Stimulated activated CD4-positive, alpha-beta T cell treated with anti-CD3 and anti-CD28 coated beads, Interleukin-4, amount 100 ng/mL, for 1 hour (primary cell): ENCODE measurements around the gene ZBTB12.
"Not testable (repeated sequence)": the region's sequence is repeated elsewhere in the genome, so short reads cannot be mapped to it uniquely, and the experiment has no call there.

Experiments used
- DNase-seq: peaks from one replicate; pipeline ENCODE4 v3.0.0-alpha.2; 2020

Gene ZBTB12

GRCh38 chr6:31901953-31902643 is at the start of gene ZBTB12:
Gene ZBTB12, minus strand, starts transcription at chr6:31902086. Its CDS starts 781 bp downstream, at chr6:31901305.
- peak; percentile 85 for DNase-seq

GRCh38 chr6:31949926-31950548 is 48.2 kb upstream of the ZBTB12 start:
- no peak for DNase-seq

GRCh38 chr6:31948753-31949413 is 47.0 kb upstream of the ZBTB12 start:
- no peak for DNase-seq

- DNase-seq: no peak
Measured at GRCh38 chr6:31948306-31948705, 46.4 kb upstream of the ZBTB12 start.

- no peak for DNase-seq
Measured at GRCh38 chr6:31947864-31948263, 46.0 kb upstream of the ZBTB12 start.

- DNase-seq: no peak
Measured at GRCh38 chr6:31947070-31947675, 45.3 kb upstream of the ZBTB12 start.

GRCh38 chr6:31946370-31946885 is 44.5 kb upstream of the ZBTB12 start:
- DNase-seq: no peak

- DNase-seq: no peak
Measured at GRCh38 chr6:31945507-31946369, 43.9 kb upstream of the ZBTB12 start, which contains the start of gene CFB. Gene CFB, plus strand, starts transcription at chr6:31946095. Its CDS starts 127 bp downstream, at chr6:31946222.

- DNase-seq: no peak
Measured at GRCh38 chr6:31945154-31945506, 43.2 kb upstream of the ZBTB12 start.

GRCh38 chr6:31943742-31944141 is 41.9 kb upstream of the ZBTB12 start:
- DNase-seq: no peak

GRCh38 chr6:31940256-31940664 is 38.4 kb upstream of the ZBTB12 start:
- DNase-seq: no peak

- no peak for DNase-seq
Measured at GRCh38 chr6:31935823-31936222, 33.9 kb upstream of the ZBTB12 start.

- no peak for DNase-seq
Measured at GRCh38 chr6:31935021-31935420, 33.1 kb upstream of the ZBTB12 start.

GRCh38 chr6:31933537-31933936 is 31.7 kb upstream of the ZBTB12 start:
- no peak for DNase-seq

- DNase-seq: not testable (repeated sequence)
Measured at GRCh38 chr6:31932137-31932536, 30.3 kb upstream of the ZBTB12 start.

GRCh38 chr6:31930962-31931361 is 29.1 kb upstream of the ZBTB12 start:
- no peak for DNase-seq

GRCh38 chr6:31928672-31928939 is 26.7 kb upstream of the ZBTB12 start:
- no peak for DNase-seq

- no peak for DNase-seq
Measured at GRCh38 chr6:31927863-31928671, 26.2 kb upstream of the ZBTB12 start.

GRCh38 chr6:31927242-31927862 is 25.5 kb upstream of the ZBTB12 start, which contains the start of gene C2:
Gene C2, plus strand, starts transcription at chr6:31927717. Its CDS starts 36 bp downstream, at chr6:31927753.
- DNase-seq: no peak

GRCh38 chr6:31922942-31923341 is 21.1 kb upstream of the ZBTB12 start:
- peak; percentile 15 for DNase-seq

GRCh38 chr6:31920811-31921210 is 18.9 kb upstream of the ZBTB12 start:
- DNase-seq: no peak
